Fibroblast of peridontal ligament (primary cell): ENCODE measurements around the gene KAT6B.
A peak's percentile ranks its signal among the peaks of the same experiment; 100 is the strongest.

ENCODE experiments used
- DNase-seq: peaks from one replicate; pipeline ENCODE4 v3.0.0-alpha.2; 2010; ENCODE audit errors: extremely low read depth

The KAT6B gene

DNA sequence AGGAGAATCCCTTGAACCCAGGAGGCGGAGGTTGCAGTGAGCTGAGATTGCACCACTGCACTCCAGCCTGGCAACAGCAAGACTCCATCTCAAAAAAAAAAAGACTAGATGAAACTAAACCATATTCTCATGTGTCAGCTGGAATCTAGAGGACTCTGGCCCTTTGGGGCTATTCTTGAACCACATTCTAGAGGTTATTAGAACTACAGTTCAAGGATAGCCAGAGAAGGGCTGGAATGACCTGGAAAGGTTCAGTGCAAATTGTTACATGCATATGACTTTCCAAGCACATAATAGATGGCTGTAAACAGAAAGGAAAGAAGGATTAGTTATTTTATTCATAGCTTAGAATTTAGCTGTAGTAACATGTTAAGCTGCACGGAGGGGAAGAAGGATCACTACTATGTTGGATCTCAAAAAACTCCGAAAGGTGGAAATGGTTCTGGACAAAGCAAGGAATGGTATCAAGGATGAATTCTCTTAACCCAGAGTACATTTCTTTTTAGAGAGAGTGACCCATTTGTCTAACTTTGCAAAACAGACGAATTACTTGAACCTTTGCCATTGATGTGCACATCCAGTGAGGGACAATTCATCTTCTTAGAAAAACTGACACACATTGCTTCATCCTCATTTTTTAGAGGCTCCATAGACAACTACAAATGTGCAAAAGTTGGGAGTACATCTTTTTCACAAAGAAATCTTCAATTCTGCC lies 161.1 kb downstream of the KAT6B start:
- peak; percentile 65 for DNase-seq

DNA sequence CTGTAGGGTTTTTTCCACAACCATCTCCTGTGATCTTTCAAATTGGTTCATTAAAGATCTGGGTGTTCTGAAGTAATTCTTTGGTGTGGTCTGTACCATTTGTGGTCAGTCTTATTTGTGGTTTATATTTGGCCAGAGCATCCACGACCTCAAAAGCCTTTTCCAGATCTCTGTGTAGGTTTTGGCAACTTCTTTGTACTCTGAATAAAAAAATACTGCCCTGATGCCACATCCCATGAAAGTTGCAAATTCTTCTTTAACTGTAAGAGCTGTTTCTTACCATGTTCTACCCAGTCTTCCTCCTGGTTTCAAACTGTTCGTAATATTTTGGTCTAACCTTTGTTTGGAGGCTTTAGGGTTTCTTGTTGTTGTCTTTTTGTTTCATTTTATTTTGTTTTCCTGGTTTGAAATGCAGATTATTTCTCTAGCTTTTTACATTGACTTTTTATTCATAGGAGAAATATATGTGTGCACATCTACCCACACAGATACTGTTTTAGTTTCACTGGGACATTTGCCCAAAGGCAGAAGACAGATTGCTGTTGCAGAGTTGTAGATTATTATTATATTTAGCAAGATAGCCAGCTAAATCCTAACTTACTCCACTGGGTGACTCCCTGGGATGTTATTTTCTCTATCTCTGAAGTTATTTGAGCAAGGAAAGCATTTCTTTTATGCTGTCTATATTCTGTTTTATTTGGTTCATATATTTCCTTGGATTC lies 161.8 kb downstream of the KAT6B start:
- peak; percentile 71 for DNase-seq

DNA sequence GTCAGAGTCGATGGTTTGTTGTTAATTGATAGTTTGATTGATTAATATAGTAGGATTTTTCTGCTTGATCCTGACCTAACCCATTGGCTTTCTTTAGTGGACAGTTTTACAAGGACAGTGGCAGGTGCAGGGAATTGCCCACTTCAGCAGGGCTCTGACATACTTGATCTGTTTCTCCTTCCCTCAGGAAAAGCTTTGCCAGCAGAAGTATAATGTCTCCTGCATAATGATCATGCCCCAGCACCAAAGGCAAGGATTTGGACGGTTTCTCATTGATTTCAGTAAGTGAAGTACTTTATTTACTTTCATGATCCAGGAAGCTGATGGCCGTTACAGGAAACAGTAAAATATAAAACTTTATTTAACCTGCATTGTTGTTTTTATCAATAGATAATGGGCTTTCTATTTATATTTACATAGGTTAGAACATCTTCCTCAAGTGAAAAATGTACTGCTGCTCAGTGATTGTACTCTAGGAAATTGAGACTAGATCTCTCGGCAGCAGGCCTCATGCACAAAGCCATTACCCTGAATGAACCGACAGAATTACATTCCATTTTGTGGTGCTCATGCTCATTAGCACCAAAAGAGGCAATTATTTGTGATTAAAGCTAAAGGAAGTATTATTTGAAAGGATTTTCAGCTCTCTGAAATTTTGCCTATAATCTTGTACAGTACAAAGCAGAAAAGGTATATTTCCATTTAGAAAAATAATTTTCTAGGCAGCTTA lies 162.6 kb downstream of the KAT6B start:
- no peak for DNase-seq

DNA sequence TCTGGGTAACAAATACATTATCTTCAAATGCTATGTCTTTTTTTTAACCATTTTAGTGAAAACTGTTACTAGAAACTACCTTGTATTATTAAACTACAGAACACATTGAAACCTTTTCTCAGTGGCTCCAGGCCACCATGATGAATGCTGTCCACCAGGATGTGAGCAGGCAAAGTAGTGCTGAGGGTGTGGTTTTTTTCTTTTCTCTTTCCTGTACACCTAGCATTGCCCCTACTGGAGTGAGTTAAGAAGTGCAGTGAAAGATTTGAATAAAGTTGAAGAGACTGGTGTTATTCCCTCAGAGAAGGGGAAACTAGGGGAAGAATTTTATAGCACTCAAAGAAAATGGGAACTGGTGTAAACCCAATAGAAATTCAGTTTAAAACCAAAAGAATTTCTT lies 165.0 kb downstream of the KAT6B start:
- no peak for DNase-seq

DNA sequence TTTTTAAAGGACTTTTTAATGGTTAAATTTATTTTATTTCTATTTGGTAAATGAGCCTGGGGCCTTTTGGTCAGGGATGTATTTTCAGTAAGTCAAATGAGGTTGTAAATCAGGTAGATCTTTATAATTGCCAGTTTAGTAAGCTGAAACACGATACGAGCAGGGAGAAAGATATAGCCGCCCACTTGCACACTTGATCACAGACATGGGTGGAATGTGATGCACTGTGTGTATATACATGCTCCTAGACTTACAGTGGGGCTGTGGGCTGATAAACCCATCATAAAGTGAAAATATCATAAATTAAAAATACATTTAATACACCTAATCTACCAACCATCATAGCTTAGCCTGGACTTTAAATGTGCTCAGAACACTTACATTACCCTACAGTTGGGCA lies 165.7 kb downstream of the KAT6B start:
- DNase-seq, result no peak

DNA sequence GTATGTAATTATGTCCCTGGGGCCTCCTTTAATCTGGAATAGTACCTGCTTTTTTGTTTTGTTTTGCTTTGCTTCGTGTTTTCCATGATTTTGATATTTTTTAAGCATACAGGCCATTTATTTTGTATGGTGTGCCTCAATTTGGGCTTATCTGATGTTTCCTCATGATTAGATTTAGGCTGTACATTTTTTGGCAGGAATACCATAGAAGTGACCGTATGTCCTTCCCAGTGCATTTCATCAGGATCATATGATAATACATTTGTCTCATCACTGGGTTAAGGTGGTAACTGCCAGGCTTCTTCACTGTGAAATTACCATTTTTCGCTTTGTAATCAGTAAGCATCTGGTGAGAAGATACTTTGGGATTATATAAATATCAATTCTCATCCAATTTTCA lies 167.2 kb downstream of the KAT6B start:
- DNase-seq, result no peak

DNA sequence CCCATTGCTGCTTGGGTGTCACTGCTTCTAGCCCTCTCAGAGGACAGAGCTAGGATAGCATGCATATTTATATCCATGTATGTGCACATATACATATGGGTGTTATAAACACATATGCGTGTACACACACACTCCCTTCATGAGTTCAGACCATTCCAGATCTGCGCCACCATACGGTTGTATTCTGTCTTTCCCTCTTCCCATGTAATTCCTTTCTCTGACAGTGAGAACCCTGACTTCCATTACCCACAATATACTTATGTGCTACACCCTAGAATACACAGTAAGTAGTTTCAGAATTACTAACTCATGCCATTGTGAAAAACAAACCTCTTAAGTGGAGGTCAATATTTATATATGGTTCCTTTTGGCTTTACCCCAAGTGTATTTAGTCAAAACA lies 168.5 kb downstream of the KAT6B start:
- no peak for DNase-seq

DNA sequence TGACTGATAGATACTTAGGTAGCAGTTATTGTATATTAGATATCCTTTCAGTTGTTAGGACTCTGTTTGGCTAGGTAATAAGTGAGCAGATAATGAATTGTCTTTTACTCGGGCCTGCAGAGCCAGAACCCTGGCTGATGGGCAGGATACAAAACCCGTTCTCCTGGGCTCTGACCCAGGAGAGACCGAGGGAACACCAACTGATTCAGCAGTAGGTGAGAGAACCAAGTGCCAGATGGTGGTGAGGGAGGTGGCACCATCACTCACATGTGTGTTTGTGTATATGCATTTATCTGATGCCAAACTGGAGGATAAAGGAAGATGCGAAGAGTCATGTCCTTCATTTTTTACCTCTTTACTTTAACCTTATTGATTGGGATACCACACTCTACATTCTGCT lies 169.4 kb downstream of the KAT6B start:
- DNase-seq, result no peak

DNA sequence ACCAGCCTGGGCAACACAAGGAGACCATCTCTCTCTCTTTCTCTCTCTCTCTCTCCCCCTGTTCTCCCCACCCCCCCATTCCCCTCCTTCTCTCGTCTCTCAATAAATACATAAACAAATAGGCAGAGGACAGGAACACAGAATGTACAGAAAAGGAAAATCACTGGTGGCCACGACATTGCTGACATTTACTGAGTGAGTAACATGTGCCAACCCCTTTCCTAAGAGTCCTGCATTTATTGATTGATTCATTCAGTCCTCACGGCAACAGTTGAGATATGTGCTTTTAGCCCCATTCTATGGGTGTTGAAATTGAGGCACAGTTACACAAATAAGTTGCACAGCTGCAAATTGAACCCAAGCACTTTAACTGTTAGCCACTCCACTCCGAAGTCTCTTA lies 170.8 kb downstream of the KAT6B start:
- no peak for DNase-seq

DNA sequence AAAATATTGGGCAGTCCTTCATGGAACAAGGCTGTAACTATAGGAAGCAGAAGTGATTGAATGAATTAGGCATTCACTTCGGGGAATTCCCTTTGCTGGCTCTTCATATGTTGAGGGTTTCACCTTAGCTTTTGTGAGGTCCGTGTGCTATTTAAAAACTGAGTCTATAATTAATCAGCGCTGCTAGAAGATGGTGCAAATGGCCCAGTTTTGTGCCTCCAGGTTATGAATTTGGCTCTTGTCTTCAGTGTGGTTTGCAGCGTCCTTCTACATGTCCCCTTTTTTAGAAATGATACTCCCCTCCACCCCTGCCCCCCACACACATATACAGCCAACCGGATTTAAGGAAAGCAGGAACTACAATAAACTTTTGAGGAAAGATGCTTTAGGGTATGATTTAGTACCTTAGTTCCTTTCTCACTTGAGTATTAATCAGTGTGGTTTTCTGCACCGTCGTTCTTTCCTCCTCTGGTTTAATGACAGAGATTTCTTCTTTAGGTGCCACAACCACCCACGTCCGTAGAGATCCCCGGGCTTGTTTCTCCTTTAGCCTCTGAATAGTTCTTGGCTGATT lies 174.4 kb downstream of the KAT6B start:
- DNase-seq, result no peak

DNA sequence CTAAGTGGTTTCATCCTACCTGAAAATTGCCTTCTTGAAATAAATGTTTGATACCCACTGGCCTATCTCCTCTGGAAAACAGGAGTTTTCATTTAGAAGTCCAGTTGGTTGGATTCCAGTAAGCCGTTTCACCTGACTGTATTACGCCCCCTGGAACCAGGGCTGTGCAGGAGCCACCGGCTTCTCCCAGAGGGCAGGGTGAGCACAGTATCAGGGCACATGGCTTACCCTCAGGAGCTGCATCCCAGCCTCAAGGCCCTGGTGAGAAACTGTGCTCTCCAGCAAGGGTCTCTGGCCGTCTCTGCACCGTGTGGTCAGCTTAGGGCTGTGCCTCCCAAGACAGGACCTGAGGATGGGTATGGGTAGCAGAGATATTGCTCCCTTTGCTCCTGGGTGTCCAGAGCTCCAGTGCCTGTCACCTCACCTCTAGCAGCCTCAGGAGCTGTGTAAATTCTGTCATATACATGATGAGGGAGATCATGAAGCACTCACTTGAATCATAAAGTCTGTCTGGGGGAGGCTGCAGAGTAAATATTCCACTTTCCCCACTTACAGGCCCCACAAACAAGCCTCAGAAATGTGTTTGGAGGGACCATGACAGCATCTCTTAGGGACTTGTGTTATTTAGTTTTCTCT lies 175.4 kb downstream of the KAT6B start:
- no peak for DNase-seq

DNA sequence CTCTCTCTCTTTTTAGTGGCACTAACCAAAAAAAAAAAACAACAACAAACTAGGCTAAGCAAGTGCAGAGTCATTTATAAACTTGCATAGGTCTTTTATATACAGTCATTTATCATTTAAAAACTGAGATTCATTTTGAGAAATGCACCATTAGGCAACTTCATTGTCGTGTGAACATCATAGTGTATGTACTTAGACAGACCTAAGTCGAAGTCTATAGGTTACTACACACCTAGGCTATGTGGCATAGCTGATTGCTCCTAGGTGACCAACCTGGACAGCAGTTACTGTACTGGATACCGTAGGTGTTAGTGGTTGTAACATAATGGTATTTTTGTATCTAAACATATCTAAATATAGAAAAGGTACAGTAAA lies 175.9 kb downstream of the KAT6B start:
- no peak for DNase-seq

DNA sequence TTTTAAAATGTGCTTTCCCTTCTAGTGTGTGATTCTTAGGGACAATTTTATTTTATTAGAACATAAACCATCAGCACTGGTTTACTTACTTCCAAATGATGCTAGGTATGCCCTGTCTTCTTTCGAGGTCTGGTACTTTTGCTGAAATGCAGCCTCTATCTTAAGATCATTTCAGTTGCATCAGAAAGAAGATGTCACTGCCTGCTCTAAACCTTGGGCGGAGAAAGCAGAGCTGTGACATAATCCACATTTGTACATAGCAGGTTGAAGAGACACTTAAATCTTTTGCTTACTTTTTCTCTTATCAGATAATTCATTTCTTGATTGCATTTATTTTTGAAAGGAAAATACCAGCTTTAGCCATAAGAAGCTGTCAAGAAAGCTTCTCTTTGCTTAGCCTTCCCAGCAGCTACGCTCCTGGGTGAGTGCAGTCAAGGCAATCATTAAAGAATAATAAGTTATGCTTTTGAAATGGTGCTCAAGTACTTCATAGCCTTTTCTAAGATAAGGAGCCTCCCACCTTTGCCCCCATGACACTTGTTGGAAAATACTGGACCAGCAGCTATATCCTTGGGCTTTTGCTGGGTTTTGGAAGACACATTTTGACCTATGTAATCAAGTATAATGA lies 176.7 kb downstream of the KAT6B start:
- no peak for DNase-seq

DNA sequence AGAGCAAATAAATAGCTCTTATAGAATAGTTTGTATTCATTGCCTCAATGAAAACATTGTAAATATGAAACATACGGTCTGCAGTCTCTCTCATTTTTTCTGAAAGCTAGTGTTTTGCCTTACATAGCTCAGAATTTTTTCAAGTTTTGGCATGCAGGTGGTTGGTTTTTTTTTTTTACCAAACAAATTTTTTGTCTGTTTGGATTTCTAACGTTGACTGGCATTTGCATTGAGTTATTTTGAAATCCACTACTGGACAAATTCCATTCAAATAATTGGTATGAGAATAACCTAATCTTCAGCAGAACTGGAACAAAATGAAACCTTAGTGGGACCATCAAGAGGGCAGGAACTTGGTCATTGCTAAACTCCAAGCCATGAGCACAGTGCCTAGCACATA lies 177.5 kb downstream of the KAT6B start:
- DNase-seq, result peak; percentile 30

DNA sequence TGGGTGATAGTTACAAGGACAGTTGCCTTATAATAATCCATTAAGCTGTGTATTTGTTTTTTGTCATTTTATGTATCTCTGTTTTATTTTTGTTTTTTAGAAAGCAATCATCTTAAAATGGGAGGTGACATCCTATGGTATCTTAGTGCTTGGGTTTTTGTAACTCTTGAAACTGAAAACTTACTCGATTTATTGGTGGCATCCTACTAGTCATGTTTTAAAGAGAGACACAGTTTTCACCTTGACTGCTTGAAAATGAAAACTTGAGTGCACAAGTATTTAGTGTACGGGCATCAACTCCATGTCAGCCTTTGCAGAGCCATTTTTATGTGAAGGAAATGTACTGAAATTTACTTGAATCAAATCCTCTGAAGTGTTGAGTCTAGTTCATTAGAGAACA lies 181.2 kb downstream of the KAT6B start:
- peak; percentile 29 for DNase-seq

DNA sequence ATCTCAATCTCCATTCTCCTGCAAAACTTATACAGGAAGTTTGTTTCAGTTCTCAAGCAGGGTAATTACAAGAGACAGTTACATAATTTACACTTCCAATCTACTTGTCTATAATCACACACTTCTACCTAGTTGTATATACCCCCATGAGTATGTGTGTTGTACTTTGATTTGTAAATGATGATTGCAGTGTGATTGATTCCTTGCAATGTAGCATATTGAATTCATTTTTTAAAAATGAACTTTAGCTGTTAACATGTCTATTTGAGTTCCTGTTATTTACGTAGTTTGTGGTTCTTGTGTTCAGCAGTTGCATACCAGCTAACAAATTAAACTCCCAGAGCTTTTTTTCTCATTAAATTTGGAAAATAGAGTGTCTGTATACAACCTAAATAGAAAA lies 182.6 kb downstream of the KAT6B start:
- DNase-seq, result no peak

DNA sequence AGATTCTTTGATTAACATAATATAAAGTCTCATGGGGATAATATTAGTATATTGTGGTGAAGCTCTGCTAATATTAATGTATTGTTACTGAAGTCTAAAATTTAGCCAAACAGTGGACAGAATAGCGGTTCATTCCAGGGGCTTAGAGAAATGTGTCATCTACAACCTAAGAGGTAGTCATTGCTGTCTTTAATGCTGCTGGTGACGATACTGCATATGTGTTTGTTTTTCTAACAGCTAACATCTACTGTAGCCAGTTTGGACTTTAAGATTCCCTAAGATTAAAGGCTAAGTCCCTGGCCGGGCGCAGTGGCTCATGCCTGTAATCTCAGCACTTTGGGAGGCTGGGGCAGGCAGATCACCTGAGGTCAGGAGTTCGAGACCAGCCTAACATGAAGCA lies 183.0 kb downstream of the KAT6B start:
- peak; percentile 34 for DNase-seq

DNA sequence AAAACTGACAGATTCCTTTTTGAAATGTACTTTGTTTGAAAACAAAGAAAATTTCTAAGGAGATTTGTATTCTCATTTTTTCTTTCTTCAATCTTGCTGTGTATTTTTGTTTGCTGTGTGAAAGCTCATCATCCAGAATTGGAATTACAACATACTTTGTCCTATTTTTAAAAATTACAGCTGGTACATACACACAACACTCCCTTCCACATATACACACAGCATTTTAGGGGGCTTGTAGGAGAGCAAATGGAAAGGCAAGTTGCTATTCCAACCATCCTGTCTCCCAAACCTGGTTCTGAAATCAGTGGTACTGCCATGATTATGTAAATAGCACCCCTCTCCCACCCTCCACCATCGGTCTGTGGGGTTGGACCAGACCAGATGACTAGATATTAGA lies 184.0 kb downstream of the KAT6B start:
- no peak for DNase-seq

DNA sequence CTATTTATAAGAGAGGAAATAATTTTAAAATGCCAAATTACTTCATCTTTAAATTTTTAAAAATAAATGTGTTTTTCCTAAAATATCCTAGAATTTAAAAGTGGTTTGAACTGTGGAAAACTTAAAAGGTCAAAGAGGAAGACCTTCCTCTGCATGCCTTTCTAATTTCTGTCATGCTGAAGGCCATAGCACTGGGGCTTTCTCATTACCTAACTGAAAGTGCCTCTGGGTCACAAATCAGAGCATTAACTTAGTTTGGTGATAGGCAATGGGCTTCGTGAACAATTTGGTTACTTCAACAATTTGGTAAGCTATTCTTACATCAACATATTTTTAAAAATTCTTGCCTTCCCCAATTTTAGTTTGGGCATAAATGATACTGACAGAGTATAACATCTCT lies 184.8 kb downstream of the KAT6B start:
- no peak for DNase-seq

DNA sequence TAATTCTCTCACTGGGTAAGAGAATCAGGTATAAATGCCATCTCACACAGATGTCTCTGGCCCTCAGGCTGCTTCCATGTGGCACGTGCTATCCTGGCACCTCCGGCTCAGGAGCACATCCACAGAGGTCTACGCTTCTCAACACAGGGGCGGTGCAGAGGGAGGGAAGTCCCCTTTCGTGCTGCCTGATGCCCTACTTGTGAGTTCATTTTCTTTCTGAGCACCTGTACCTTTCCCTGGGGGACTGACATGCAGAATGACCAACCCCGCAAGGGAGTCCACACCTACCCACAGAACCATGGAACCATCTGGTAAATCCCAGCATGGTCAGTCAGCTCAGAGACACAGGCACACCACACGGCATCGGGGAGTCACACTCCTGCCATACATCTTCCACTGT lies 186.1 kb downstream of the KAT6B start:
- no peak for DNase-seq

DNA sequence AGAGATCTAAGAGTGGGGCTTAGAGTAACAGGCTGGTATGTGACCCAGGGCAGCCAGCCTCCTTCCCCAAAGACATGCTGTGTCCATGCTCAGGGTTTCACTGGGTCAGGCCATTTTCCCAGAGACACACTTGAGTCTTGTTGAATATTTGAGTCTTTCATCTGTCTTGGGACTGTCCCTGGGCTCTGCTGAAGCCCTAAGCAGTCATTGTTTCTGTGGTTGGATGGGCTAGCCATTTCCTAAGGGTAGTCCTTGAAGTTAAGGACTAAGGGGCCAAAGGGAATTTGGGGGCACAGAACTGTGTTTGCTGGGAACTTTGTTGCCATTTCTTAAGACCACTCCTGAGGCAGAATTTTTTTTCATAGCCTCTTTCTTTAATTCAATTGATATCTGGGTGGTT lies 186.6 kb downstream of the KAT6B start:
- DNase-seq, result no peak

DNA sequence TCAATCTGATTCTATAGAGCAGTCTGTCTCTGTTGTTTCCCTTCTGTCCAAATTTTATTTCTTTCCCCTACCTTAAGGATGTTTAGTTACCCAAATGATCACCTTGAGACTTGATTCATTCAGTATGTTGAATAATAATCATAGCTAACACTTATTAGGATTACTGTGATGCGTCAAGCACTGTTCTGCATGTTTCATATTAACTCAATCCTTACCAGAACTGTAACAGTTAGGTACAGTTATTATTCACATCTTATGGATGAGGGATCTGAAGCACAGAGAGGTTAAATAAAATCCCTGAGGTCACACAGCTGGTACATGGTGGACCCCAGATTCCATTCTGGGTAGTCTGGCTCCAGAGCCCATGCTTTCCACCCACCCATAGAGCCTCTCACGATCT lies 187.1 kb downstream of the KAT6B start:
- DNase-seq, result no peak
